T-helper 2 cell treated with Interferon-gamma antibody and Interleukin-4, amounts not matched to agents 5 μg/mL and 100 μg/mL, for 36 hours (primary cell): ENCODE measurements around the gene PSMC4.
A peak's percentile ranks its signal among the peaks of the same experiment; 100 is the strongest.

Source experiments
- DNase-seq: peaks from one replicate; pipeline ENCODE4 v3.0.0; 2021; ENCODE audit warnings: low spot score
- H3K27ac Mint-ChIP-seq: one replicate; pipeline ENCODE4 v1.8.0; 2021; ENCODE audit warnings: mild to moderate bottlenecking, mixed read lengths
- H3K27me3 Mint-ChIP-seq: one replicate; pipeline ENCODE4 v1.8.0; 2021; ENCODE audit warnings: low read depth, mixed read lengths
- H3K36me3 Mint-ChIP-seq: one replicate; pipeline ENCODE4 v1.8.0; 2021; ENCODE audit warnings: low read depth, mixed read lengths
- H3K4me1 Mint-ChIP-seq: one replicate; pipeline ENCODE4 v1.8.0; 2021; ENCODE audit warnings: low read depth, mixed read lengths
- H3K4me3 Mint-ChIP-seq: one replicate; pipeline ENCODE4 v1.8.0; 2022; ENCODE audit warnings: mild to moderate bottlenecking, moderate library complexity, mixed read lengths
- H3K9me3 Mint-ChIP-seq: one replicate; pipeline ENCODE4 v1.8.0; 2021; ENCODE audit warnings: mixed read lengths

PSMC4 gene

DNA sequence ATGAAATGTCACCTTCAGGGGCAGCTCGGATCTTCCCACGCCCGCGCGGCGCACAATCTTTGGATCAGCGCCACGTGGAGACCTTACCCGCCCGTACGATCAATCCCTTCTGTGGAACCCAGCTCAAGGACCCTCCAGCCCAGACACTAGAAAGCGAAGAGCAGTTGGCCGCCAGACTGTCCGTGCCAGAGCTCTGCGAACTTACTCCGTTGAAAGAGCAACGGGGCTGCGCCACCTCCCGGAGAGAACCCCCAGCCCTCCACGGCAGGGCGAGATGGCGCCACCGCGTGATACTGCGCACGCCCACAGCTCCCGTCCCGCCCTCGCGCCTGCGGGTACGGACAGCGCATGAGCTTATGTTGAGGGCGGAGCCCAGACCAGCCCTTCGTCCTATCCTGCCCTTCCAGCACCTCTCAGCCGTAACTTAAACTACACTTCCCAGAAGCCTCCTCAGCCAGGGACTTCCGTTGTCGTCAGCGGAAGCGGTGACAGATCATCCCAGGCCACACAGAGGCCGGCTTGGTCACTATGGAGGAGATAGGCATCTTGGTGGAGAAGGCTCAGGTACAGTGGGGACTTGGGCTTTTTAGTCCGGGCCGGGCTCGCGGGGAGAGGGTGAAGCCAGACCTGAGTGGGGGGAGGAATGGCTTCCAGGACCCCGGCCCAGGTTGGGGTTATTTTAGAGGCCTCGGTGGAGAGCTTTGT lies at the start of gene PSMC4:
PSMC4 (plus strand) TSS at position 491 of the 705 bp plus-strand sequence; CDS start at position 529, 38 bp downstream.
- Mint-ChIP-seq H3K9me3 (no peaks in the 10 kb centered on the region), H3K36me3 (peaks cover 36% of the 10 kb centered on the region), H3K27me3 (no peaks in the 10 kb centered on the region), H3K27ac (peak within 1 kb of the TSS; percentile 93), H3K4me1 (peaks cover 41% of the 10 kb centered on the region), H3K4me3 (peak within 1 kb of the TSS; percentile 94)
- peak; percentile 99 for DNase-seq

DNA sequence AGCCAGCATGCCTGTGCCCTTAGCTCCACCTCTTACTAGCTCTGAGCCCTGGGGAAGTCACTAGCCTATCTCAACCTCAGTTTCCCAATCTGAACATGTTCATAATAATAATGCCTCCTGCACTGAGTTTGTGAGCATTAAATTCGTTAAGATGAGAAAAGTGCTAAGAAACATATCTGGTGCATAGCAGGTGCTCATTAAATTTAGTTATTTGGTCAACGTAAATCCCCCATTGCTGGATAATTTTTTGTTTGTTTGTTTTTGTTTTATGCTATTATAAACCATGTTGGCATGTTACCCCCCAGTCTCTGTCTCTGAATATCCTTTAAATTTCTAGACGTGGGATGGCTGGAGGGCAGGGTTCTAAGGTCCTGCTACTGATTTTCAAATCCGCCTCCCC lies 47.1 kb upstream of the PSMC4 start:
- no peaks in the 10 kb centered on the region for H3K27me3 Mint-ChIP-seq
- no peak overlapping the region for H3K4me3 Mint-ChIP-seq
- H3K4me1 Mint-ChIP-seq = peaks cover 5% of the 10 kb centered on the region
- no peaks in the 10 kb centered on the region for H3K9me3 Mint-ChIP-seq
- DNase-seq = no peak
- no peaks in the 10 kb centered on the region for H3K36me3 Mint-ChIP-seq
- H3K27ac Mint-ChIP-seq = no peak overlapping the region

DNA sequence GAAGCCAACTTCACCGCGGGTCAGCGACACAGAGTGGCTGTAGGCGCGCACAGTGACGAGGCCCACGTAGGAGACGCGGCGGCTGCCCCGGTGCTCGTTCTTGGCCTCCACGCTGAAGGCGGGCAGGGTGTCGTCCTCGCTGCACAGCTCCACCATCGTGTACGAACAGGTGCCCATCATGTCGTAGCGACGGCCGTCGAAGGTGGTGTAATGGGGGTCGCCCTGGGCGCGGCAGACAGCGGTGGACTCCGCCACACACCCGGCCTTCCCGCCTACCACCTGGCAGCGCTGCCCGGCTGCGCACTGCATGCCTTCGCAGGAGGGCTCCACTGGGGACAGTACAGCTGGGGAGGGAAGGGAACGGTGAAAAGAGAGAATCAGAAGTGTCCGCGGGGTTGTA lies 46.6 kb upstream of the PSMC4 start:
- no peaks in the 10 kb centered on the region for H3K36me3 Mint-ChIP-seq
- DNase-seq = no peak
- peaks cover 5% of the 10 kb centered on the region for H3K4me1 Mint-ChIP-seq
- H3K9me3 Mint-ChIP-seq = no peaks in the 10 kb centered on the region
- no peak overlapping the region for H3K4me3 Mint-ChIP-seq
- no peaks in the 10 kb centered on the region for H3K27me3 Mint-ChIP-seq
- no peak overlapping the region for H3K27ac Mint-ChIP-seq

DNA sequence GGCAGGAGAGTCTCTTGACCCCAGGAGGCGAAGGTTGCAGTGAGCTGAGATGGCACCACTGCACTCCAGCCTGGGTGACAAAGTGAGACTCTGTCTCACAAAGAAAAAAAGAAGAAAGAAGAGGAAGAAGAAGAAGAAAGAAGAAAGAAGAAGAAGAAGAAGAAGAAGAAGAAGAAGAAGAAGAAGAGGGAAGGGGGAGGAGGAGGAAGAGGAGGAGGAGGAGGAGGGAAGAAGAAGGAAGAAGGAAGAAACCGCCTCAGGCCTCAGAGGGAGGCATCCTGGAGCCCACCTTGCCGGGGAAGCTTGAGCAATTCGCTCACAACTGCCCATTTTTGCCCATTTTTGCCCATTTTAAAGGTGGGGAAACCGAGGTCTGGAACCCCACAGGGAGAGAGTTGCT lies 46.0 kb upstream of the PSMC4 start:
- Mint-ChIP-seq H3K9me3 (no peaks in the 10 kb centered on the region), H3K36me3 (peaks cover 2% of the 10 kb centered on the region), H3K4me3 (no peak overlapping the region), H3K27ac (no peak overlapping the region), H3K4me1 (peaks cover 5% of the 10 kb centered on the region), H3K27me3 (no peaks in the 10 kb centered on the region)
- DNase-seq = no peak

DNA sequence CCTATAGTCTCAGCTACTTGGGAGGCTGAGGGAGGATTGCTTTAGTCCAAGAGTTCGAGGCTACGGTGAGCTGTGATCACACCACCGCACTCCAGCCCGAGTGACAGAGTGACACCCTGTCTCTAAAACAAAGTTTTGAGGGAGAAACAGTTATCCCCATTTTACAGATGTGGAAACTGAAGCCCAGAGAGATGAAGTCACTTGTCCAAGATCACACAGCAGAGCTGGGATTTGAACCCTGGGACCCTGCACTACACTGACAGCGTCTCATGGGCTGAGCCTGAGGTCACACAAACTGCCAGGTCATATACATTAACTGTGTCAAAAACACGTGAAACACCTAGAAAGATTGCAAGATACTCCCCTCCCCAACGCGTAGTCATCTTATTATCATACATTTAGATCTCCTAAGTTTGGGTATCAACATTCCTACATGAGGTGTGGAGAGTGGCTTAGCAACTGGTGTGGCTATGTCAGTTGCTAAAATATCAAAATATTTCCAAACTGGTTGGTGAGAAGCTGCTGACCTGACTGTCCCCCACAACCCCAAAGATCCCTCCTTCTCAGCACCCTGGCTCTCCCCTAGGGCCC lies 44.7 kb upstream of the PSMC4 start:
- Mint-ChIP-seq H3K27me3 (no peaks in the 10 kb centered on the region), H3K4me1 (peaks cover 5% of the 10 kb centered on the region), H3K27ac (no peak overlapping the region), H3K9me3 (no peaks in the 10 kb centered on the region), H3K4me3 (no peak overlapping the region), H3K36me3 (peaks cover 2% of the 10 kb centered on the region)
- DNase-seq = no peak

DNA sequence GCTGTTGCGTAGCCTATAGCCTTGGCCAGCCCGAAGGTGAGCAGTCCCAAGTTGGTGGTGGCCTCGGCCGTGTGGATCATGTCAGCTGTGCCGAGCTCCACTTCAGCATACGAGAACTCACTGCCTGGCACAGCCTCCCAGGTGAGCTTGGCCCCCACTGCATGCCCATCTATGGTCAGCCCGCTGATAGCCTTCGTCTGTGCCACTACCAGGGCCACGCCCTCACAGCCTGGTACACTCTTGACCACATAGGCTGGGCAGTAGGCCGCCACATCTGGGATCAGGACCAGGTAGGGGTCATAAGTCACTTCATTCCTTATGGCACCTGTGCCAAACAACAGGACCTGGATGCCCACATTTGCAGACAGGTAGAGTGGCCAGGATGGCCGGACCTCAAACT lies 43.9 kb upstream of the PSMC4 start:
- H3K9me3 Mint-ChIP-seq = no peaks in the 10 kb centered on the region
- no peak overlapping the region for H3K27ac Mint-ChIP-seq
- H3K4me3 Mint-ChIP-seq = no peak overlapping the region
- H3K27me3 Mint-ChIP-seq = no peaks in the 10 kb centered on the region
- no peak for DNase-seq
- H3K4me1 Mint-ChIP-seq = peaks cover 5% of the 10 kb centered on the region
- peaks cover 2% of the 10 kb centered on the region for H3K36me3 Mint-ChIP-seq

DNA sequence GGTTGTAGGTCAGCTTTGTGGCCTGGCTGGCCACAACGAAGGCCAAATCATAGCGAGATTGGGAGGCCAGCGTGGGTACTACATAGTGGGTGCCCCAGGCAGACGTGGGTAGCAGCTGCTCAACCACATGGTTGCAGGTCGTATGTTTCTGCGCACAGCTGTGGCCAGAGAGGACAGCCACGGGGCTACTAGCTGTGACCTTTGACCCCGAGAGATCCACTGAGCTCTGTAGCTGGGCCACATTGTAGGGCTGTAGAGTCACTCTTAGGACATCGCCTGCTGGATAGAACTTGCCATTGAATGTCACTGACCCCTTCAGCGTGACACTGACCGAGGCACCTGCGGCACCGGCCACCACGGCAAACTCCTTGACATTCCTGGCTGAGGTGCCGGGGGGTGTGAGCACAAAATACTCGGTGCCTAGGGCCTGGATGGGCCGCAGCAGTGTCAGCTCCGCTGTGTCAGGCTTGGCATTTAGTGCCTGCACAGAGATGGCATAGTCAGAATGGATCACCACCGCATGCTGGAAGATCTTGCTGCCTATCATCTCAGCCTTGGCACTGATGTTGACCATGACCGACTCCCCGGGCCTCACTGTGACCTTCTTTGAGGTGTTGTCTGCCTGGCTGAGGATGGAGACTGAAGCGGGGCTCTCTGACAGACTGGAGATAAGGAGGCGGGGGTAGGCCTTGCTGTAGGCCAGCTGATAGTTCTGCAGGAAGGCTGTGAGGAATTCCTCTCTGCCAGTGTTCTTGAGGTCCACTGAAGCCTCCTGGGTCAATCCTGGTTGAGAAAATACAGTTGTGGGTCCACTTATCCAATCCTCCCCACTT lies 43.2 kb upstream of the PSMC4 start:
- H3K27ac Mint-ChIP-seq = no peak overlapping the region
- peaks cover 7% of the 10 kb centered on the region for H3K4me1 Mint-ChIP-seq
- DNase-seq = no peak
- no peak overlapping the region for H3K4me3 Mint-ChIP-seq
- no peaks in the 10 kb centered on the region for H3K27me3 Mint-ChIP-seq
- peaks cover 2% of the 10 kb centered on the region for H3K36me3 Mint-ChIP-seq
- no peaks in the 10 kb centered on the region for H3K9me3 Mint-ChIP-seq

DNA sequence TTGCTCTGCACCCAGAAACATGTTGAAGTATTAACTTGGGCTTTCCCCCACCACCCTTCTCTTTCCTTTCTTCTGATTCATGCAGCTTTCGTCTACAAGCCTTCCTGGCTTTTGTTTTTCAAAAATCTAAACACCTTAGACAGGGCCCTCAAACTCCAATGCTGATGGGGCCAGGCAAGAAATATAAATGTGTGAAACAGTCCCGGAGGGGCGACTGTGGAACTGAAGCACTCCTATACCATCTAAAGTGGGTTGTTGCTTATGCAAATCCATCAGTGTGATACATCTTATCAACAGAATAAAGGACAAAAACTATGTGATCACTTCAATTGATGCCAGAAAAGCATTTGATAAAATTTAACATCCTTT lies 42.6 kb upstream of the PSMC4 start:
- no peak overlapping the region for H3K27ac Mint-ChIP-seq
- H3K4me3 Mint-ChIP-seq = no peak overlapping the region
- H3K9me3 Mint-ChIP-seq = no peaks in the 10 kb centered on the region
- no peak for DNase-seq
- no peaks in the 10 kb centered on the region for H3K27me3 Mint-ChIP-seq
- peaks cover 7% of the 10 kb centered on the region for H3K4me1 Mint-ChIP-seq
- H3K36me3 Mint-ChIP-seq = peaks cover 2% of the 10 kb centered on the region

DNA sequence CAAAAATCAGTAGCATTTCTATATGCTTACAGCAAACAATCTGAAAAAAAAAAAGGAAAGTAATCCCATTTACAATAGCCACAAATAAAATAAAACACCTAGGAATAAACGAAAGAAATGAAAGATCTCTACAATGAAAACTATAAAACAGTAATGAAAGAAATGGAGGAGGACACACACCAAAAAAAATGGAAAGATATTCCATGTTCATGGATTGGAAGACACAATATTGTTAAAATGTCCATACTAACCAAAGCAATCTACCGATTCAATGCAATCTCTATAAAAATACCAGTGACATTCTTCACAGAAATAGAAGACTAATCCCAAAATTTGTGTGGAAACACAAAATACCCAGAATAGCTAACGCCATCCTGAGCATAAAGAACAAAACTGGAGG lies 41.2 kb upstream of the PSMC4 start:
- no peaks in the 10 kb centered on the region for H3K27me3 Mint-ChIP-seq
- no peak for DNase-seq
- H3K27ac Mint-ChIP-seq = no peak overlapping the region
- no peak overlapping the region for H3K4me3 Mint-ChIP-seq
- H3K9me3 Mint-ChIP-seq = no peaks in the 10 kb centered on the region
- peaks cover 13% of the 10 kb centered on the region for H3K4me1 Mint-ChIP-seq
- H3K36me3 Mint-ChIP-seq = peaks cover 2% of the 10 kb centered on the region

DNA sequence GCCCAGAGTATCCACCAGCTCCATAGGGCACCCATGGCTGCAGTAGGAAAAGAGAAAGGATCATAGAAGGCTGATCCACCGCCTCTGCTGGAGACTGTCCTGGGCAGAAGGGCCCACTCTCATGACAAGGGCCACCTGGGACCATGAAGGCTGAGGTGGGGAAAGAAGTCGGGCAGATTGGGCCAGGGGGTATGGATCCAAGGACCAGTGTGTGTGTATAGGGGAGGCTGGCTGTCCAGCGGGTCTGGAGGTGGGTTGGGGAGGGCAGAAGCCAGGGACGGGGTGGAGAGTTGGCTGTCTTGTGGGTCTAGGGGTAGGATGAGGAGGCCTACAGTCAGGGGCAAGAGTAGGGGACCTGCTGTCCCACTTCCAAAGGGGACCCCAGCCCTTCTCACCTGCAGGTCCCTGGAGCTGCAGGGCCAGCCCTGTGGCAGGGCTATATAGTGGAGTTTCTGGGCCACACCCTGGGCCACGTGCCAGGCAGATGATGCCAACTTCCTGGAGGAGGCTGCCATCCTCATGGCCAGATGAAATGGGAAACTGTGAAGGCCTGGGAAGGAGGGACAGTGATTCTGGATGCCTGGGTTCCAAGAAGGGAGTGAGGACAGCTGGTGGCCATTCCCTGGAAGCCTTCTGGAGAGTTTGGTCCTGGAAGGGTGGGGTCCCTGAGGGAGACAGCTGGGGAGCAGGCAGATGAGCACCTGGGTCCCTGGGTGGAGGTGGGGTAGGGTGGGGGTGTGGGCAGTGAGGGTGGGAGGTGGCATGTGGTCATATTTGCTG lies 36.2 kb upstream of the PSMC4 start, which contains the start of gene FCGBP:
FCGBP (minus strand) TSS at position 51 of the 780 bp plus-strand sequence.
- Mint-ChIP-seq H3K4me1 (peaks cover 38% of the 10 kb centered on the region), H3K27ac (peak within 1 kb of the TSS; percentile 70), H3K36me3 (peaks cover 6% of the 10 kb centered on the region), H3K27me3 (no peaks in the 10 kb centered on the region), H3K9me3 (peaks cover 15% of the 10 kb centered on the region), H3K4me3 (no peak within 1 kb of the TSS)
- DNase-seq = no peak

DNA sequence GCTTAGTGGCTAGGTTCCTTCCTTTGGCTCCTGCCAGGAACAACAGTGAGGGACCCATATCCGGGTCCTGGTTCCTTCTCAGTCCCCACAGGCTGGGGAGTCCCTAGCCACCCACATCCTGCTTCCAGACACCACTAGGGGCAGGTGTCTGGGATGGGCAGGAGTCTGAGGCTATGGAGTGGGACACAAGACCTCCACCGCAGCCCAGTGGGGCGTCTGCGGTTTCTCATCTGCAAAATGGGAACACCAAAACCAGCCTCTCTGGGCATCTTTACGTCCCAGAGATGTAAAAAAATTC lies 35.7 kb upstream of the PSMC4 start:
- Mint-ChIP-seq H3K27ac (peak overlapping the region; percentile 71), H3K9me3 (peaks cover 18% of the 10 kb centered on the region), H3K36me3 (peaks cover 8% of the 10 kb centered on the region), H3K27me3 (no peaks in the 10 kb centered on the region), H3K4me1 (peaks cover 41% of the 10 kb centered on the region), H3K4me3 (no peak overlapping the region)
- no peak for DNase-seq

DNA sequence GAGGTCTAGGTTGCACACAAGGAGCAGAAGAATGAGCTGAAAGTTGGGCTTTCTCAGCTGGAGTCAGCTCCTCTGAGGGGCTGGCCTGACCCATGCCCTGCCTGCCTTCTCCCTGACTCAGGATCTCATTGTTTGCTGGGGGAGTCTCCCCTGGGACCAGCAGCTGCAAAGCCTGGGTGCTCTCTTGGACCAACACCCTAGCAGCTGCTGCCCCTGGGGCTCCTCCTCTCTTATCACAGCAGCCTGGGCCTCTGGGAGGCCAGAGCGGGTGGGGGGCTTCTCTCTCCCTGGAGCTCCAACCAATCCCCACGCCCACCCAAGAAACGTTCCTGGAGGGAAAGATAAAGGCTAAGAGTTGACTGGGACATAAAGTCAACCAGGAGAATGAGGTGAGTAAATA lies 34.9 kb upstream of the PSMC4 start:
- Mint-ChIP-seq H3K27ac (peak overlapping the region; percentile 83), H3K27me3 (no peaks in the 10 kb centered on the region), H3K9me3 (peaks cover 25% of the 10 kb centered on the region), H3K4me1 (peaks cover 48% of the 10 kb centered on the region), H3K36me3 (peaks cover 15% of the 10 kb centered on the region), H3K4me3 (no peak overlapping the region)
- DNase-seq = no peak

DNA sequence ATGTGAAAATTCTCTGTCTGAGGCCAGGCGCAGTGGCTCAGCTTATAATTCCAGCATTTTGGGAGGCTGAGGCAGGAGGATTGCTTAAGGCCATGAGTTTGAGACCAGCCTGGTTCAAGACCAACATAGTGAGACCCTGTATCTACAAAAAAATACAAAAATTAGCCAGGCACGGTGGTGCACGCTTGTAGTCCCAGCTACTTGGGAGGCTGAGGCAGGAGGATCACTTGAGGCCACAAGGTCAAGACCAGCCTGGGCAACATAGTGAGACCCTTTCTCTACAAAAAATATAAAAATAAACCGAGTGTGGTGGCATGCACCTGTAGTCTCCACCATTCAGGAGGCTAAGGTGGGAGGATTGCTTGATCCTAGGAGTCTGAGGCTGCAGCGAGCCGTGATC lies 34.3 kb upstream of the PSMC4 start:
- Mint-ChIP-seq H3K4me1 (peaks cover 54% of the 10 kb centered on the region), H3K4me3 (peak overlapping the region; percentile 45), H3K9me3 (peaks cover 27% of the 10 kb centered on the region), H3K27me3 (no peaks in the 10 kb centered on the region), H3K27ac (peak overlapping the region; percentile 83), H3K36me3 (peaks cover 19% of the 10 kb centered on the region)
- DNase-seq = no peak
